ENCODE measurements around the gene CYP26C1.
"Not testable (repeated sequence)": the region's sequence is repeated elsewhere in the genome, so short reads cannot be mapped to it uniquely, and the experiment has no call there.

CYP26C1 gene

GRCh38 chr10:93079663-93080349 is 19.2 kb downstream of the CYP26C1 start:
- no peak for DNase-seq

GRCh38 chr10:93080350-93081046 is 19.9 kb downstream of the CYP26C1 start:
- DNase-seq: peak; percentile 30 to 31

- DNase-seq: no peak
These were observed 20.7 kb downstream of the CYP26C1 start for GRCh38 chr10:93081318-93081717.

GRCh38 chr10:93081834-93082233 is 21.2 kb downstream of the CYP26C1 start:
- no peak for DNase-seq

- DNase-seq: no peak
These were observed 23.3 kb downstream of the CYP26C1 start for GRCh38 chr10:93083743-93084539.

- no peak for DNase-seq
These were observed 24.8 kb downstream of the CYP26C1 start for GRCh38 chr10:93085272-93085859.

GRCh38 chr10:93086289-93086688 is 25.7 kb downstream of the CYP26C1 start:
- DNase-seq: no peak

GRCh38 chr10:93087846-93088245 is 27.2 kb downstream of the CYP26C1 start:
- no peak for DNase-seq

GRCh38 chr10:93088466-93088865 is 27.9 kb downstream of the CYP26C1 start:
- DNase-seq: no peak

GRCh38 chr10:93090619-93091018 is 30.0 kb downstream of the CYP26C1 start:
- no peak for DNase-seq

- no peak for DNase-seq
These were observed 31.4 kb downstream of the CYP26C1 start for GRCh38 chr10:93091960-93092359.

GRCh38 chr10:93095225-93095624 is 34.6 kb downstream of the CYP26C1 start:
- no peak for DNase-seq

- DNase-seq: no peak
These were observed 36.3 kb downstream of the CYP26C1 start for GRCh38 chr10:93096901-93097300.

- no peak for DNase-seq
These were observed 36.8 kb downstream of the CYP26C1 start for GRCh38 chr10:93097386-93097785.

GRCh38 chr10:93098816-93099215 is 38.2 kb downstream of the CYP26C1 start:
- no peak for DNase-seq

GRCh38 chr10:93099670-93100069 is 39.1 kb downstream of the CYP26C1 start:
- no peak for DNase-seq

- not testable (repeated sequence) for DNase-seq
These were observed 40.5 kb downstream of the CYP26C1 start for GRCh38 chr10:93101148-93101547.

GRCh38 chr10:93103953-93104352 is 43.4 kb downstream of the CYP26C1 start:
- DNase-seq: no peak

GRCh38 chr10:93106631-93107072 is 46.1 kb downstream of the CYP26C1 start:
- no peak for DNase-seq

- DNase-seq: no peak
These were observed 50.0 kb downstream of the CYP26C1 start for GRCh38 chr10:93110472-93111146.

- DNase-seq: no peak
These were observed 52.4 kb downstream of the CYP26C1 start for GRCh38 chr10:93113042-93113441.

GRCh38 chr10:93115661-93116383 is 55.2 kb downstream of the CYP26C1 start:
- peak; percentile 63 to 67 for DNase-seq
